Endothelial cell of umbilical vein (primary cell): ENCODE measurements around the gene CARMIL1. TPM values are rescaled to one million over a fixed set of nuclear protein-coding genes. Genes with fewer than 3 reads are reported as not detected.

Experiments used
- BruUV-seq: library from RNA; stranded (reverse); fragments of 400-500 nt; replicated peaks from 2 replicates; lab custom pipeline; 2021; lab: Mats Ljungman, UMichigan
- CTCF ChIA-PET: fragments of 300-600, 350-600 bp; sonication (Branson Sonifier 250); formaldehyde crosslinking; loops from one replicate; lab custom pipeline; 2021; ENCODE audit warnings: antibody characterized with exemption, inconsistent platforms; lab: Charles Lee
- POLR2A ChIA-PET: fragments of 300-600, 350-600 bp; sonication (Branson Sonifier 250); formaldehyde crosslinking; loops from one replicate; lab custom pipeline; 2021; ENCODE audit warnings: antibody characterized with exemption, inconsistent platforms; lab: Charles Lee
- DNase-seq: peaks from one replicate; pipeline ENCODE4 v3.0.0-alpha.2; 2011; ENCODE audit warnings: low read depth, low spot score
- FAIRE-seq: peaks from 2 replicates; lab custom pipeline; 2011; peaks lifted over from hg19 to GRCh38; lab: Jason Lieb, UNC
- H2AFZ ChIP-seq: 2 replicates; pipeline ENCODE4 v1.6.0; 2012; ENCODE audit warnings: low read depth, low read length, control low read depth, inconsistent platforms
- H3K27ac ChIP-seq: 2 replicates; pipeline ENCODE4 v1.5.1; 2011; ENCODE audit warnings: low read depth, mild to moderate bottlenecking, control low read depth, low read length, moderate library complexity; ENCODE audit not compliant: insufficient read depth
- H3K27me3 ChIP-seq, 2 experiments: 2 replicates each; pipeline versions ENCODE4 v1.6.0 to v1.6.1; 2011; ENCODE audit warnings: low read length in 2 of 2, mixed read lengths in 1 of 2; ENCODE audit not compliant: control insufficient read depth in 2 of 2, insufficient read depth in 2 of 2
- H3K36me3 ChIP-seq, 2 experiments: 2 replicates in 1 of 2; 3 replicates in 1 of 2; pipeline ENCODE4 v1.5.1; 2011; ENCODE audit warnings: low read length in 2 of 2, mild to moderate bottlenecking in 1 of 2, moderate library complexity in 1 of 2; ENCODE audit not compliant: control insufficient read depth in 2 of 2, insufficient read depth in 2 of 2; ENCODE audit errors: extremely low read depth in 1 of 2
- H3K4me1 ChIP-seq: 3 replicates; pipeline ENCODE4 v1.5.1; 2011; ENCODE audit warnings: mild to moderate bottlenecking, low read length; ENCODE audit not compliant: control insufficient read depth, insufficient read depth; ENCODE audit errors: extremely low read depth
- H3K4me2 ChIP-seq: 2 replicates; pipeline ENCODE4 v1.6.1; 2011; ENCODE audit warnings: low read length, control low read depth, mixed read lengths; ENCODE audit not compliant: insufficient read depth
- H3K4me3 ChIP-seq, 3 experiments: fragments of 200-600 bp in 1 of 3; sonication (generic), shearing (Covaris generic) in 1 of 3; replicated peaks in 1 of 3; 2 replicates each; pipeline ENCODE4 v1.5.1; 2011 to 2016; ENCODE audit warnings: control low read depth in 3 of 3, low read length in 3 of 3, mild to moderate bottlenecking in 2 of 3, inconsistent platforms in 1 of 3, low read depth in 1 of 3, moderate library complexity in 1 of 3; ENCODE audit not compliant: insufficient read depth in 1 of 3
- H3K79me2 ChIP-seq: 2 replicates; pipeline ENCODE4 v1.6.0; 2012; ENCODE audit warnings: low read length, inconsistent platforms; ENCODE audit not compliant: control insufficient read depth, insufficient read depth
- H3K9ac ChIP-seq: replicated peaks from 2 replicates; pipeline ENCODE3; 2011; ENCODE audit warnings: low read length, control low read depth; ENCODE audit not compliant: insufficient read depth; ENCODE audit errors: extremely low read depth
- H3K9me1 ChIP-seq: replicated peaks from 3 replicates; pipeline ENCODE4 v1.6.0; 2011; ENCODE audit warnings: mild to moderate bottlenecking, low read length; ENCODE audit not compliant: control insufficient read depth, insufficient read depth; ENCODE audit errors: extremely low read depth
- H3K9me3 ChIP-seq: replicated peaks from 2 replicates; pipeline ENCODE4 v1.5.1; 2012; ENCODE audit warnings: low read length, inconsistent platforms; ENCODE audit not compliant: control insufficient read depth, insufficient read depth
- H4K20me1 ChIP-seq: replicated peaks from 2 replicates; pipeline ENCODE3; 2011; ENCODE audit warnings: mild to moderate bottlenecking, low read length; ENCODE audit not compliant: control insufficient read depth, insufficient read depth; ENCODE audit errors: extremely low read depth
- EZH2 ChIP-seq: IDR thresholded peaks from 2 replicates; pipeline ENCODE4 v1.6.1; 2012; ENCODE audit warnings: borderline replicate concordance, low read depth, mild to moderate bottlenecking, moderate library complexity, low read length, inconsistent platforms; ENCODE audit not compliant: severe bottlenecking
- FOS ChIP-seq: IDR thresholded peaks from 2 replicates; pipeline ENCODE4 v1.6.1; 2011; ENCODE audit warnings: mild to moderate bottlenecking, low read length, moderate library complexity, borderline replicate concordance; ENCODE audit not compliant: insufficient read depth
- GATA2 ChIP-seq: IDR thresholded peaks from 2 replicates; pipeline ENCODE4 v1.7.0; 2011; ENCODE audit warnings: low read depth, mild to moderate bottlenecking, moderate library complexity, mixed read lengths, low read length; ENCODE audit not compliant: insufficient read length, insufficient read depth
- JUN ChIP-seq: IDR thresholded peaks from 2 replicates; pipeline ENCODE4 v1.6.1; 2011; ENCODE audit warnings: borderline replicate concordance, low read depth; ENCODE audit not compliant: insufficient read length, insufficient read depth
- MYC ChIP-seq: IDR thresholded peaks from one replicate; pipeline ENCODE4 v1.6.1; 2011; ENCODE audit warnings: mild to moderate bottlenecking, low read depth, low read length
- POLR2A ChIP-seq: IDR thresholded peaks from 2 replicates; pipeline ENCODE4 v1.6.1; 2012; ENCODE audit warnings: low read depth, mild to moderate bottlenecking, control low read depth, low read length
- POLR2AphosphoS5 ChIP-seq: IDR thresholded peaks from 2 replicates; pipeline ENCODE4 v1.6.1; 2012; ENCODE audit warnings: low read depth, mild to moderate bottlenecking, control low read depth, low read length, moderate library complexity; ENCODE audit not compliant: insufficient read depth
- dilution Hi-C: fragments of 300-500 bp; cut with MboI; formaldehyde crosslinking; loops from one replicate; pipeline ENCODE4 v1.15.0; 2019; ENCODE audit warnings: low sequenced_read_pairs; ENCODE audit not compliant: extremely low pct_ligation_motif_present
- intact Hi-C: fragments of 100-400 bp; cut with micrococcal nuclease; formaldehyde crosslinking; loops from one replicate; pipeline ENCODE4 v1.10.0; 2022
- polyA plus RNA-seq, 4 experiments: library from polyadenylated mRNA; depleted of rRNA in 3 of 4; stranded (reverse) in 3 of 4; unstranded in 1 of 4; fragments of >200 nt; gene quantifications; 2 replicates each; pipeline versions ENCODE4 v1.2.1 to v1.2.3, GENCODE V29; 2011 to 2012; ENCODE audit warnings: missing spikeins in 1 of 4
- total RNA-seq: library from RNA; stranded (reverse); gene quantifications from 2 replicates; pipeline ENCODE4 v1.2.3, GENCODE V29; 2021
- TF ChIP-seq, protein P1 (sequence below): IDR thresholded peaks from 2 replicates; pipeline ENCODE4 v1.6.1; 2011; ENCODE audit not compliant: insufficient read depth, insufficient read length
- TF ChIP-seq, protein P2 (sequence below), 2 donors: IDR thresholded peaks; 1 replicate in 1 of 2; 2 replicates in 1 of 2; pipeline ENCODE4 v1.5.1; 2011; ENCODE audit warnings: low read length in 2 of 2, mild to moderate bottlenecking in 2 of 2, moderate library complexity in 2 of 2, control low read depth in 1 of 2, inconsistent platforms in 1 of 2, low read depth in 1 of 2; ENCODE audit not compliant: insufficient read depth in 1 of 2; ENCODE audit errors: extremely low read depth in 1 of 2

CARMIL1 gene
- total and polyA plus RNA-seq, 2 donors (not counting 3 experiments of a cell fraction or from before 2014, with no cell fraction given) = 1.3 to 8.7 TPM

DNA sequence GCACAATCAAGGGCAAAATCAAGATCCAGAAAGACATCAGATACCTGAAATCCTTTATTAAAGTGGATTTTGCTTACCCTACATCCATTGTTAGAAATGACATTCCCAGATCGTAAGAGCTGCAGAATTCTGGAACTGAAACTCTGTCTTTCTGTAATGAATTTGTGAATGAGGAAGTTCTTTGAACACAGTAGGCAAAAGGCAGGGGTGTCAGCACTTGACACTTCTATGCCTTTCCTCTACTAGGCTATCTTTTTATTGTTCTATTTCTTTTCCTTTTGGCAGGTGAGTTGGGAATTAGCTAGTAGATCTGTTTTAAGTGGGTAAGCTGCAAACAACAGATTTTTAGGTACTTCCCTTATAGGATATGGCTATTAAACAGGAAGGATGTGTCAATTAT, 126.3 kb downstream of the CARMIL1 start:
- ChIA-PET POLR2A (no interaction called here), CTCF (interaction anchor here (0.9 to 1.9 kb wide), 3 partner anchors 85 to 313 kb away, joined by 3 to 10 read pairs (median 3); no protein-coding TSS in a partner anchor)
- BruUV-seq = no TSS peak
- dilution Hi-C loops (no loop called here), intact Hi-C loops (no loop called here)
- TF ChIP-seq, protein P1, sequence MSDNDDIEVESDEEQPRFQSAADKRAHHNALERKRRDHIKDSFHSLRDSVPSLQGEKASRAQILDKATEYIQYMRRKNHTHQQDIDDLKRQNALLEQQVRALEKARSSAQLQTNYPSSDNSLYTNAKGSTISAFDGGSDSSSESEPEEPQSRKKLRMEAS = no peak
- TF ChIP-seq JUN = no peak
- no peak for TF ChIP-seq EZH2
- no peak for TF ChIP-seq POLR2AphosphoS5
- no peak for TF ChIP-seq MYC
- TF ChIP-seq GATA2 = no peak
- TF ChIP-seq POLR2A = no peak
- TF ChIP-seq, protein P2, sequence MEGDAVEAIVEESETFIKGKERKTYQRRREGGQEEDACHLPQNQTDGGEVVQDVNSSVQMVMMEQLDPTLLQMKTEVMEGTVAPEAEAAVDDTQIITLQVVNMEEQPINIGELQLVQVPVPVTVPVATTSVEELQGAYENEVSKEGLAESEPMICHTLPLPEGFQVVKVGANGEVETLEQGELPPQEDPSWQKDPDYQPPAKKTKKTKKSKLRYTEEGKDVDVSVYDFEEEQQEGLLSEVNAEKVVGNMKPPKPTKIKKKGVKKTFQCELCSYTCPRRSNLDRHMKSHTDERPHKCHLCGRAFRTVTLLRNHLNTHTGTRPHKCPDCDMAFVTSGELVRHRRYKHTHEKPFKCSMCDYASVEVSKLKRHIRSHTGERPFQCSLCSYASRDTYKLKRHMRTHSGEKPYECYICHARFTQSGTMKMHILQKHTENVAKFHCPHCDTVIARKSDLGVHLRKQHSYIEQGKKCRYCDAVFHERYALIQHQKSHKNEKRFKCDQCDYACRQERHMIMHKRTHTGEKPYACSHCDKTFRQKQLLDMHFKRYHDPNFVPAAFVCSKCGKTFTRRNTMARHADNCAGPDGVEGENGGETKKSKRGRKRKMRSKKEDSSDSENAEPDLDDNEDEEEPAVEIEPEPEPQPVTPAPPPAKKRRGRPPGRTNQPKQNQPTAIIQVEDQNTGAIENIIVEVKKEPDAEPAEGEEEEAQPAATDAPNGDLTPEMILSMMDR (IDR thresholded peaks at IDR 0.05; ENCODE audit: extremely low read depth in 1 of 2, insufficient read depth in 1 of 2, low read depth in 1 of 2, low read length in 2 of 2) = no peak
- TF ChIP-seq FOS = no peak
- Histone ChIP-seq H3K9me1 (no peaks in the 10 kb centered on the region), H3K4me3 (no peak overlapping the region), H3K9ac (no peak overlapping the region), H3K4me1 (no peaks in the 10 kb centered on the region), H3K9me3 (no peaks in the 10 kb centered on the region), H3K27me3 (no peaks in the 10 kb centered on the region), H3K27ac (no peak overlapping the region), H2AFZ (no peak overlapping the region), H4K20me1 (no peaks in the 10 kb centered on the region), H3K4me2 (no peak overlapping the region), H3K36me3 (no peaks in the 10 kb centered on the region), H3K79me2 (no peaks in the 10 kb centered on the region)
- FAIRE-seq = no peak
- DNase-seq = no peak
